ENCODE results near the gene LRRC14B.

Gene LRRC14B

GRCh38 chr5:184471-184870 is 6.8 kb upstream of the LRRC14B start:
- Histone ChIP-seq H3K4me1 (ENCODE audit: control insufficient read depth in 1 of 2, insufficient read depth in 1 of 2, low read depth in 1 of 2, low read length in 1 of 2) (peaks cover 0 to 6% of the 10 kb centered on the region in 2 experiments), H3K4me3 (ENCODE audit: low read depth in 1 of 2, low read length in 1 of 2) (no peak overlapping the region), H3K27me3 (peaks cover 18% of the 10 kb centered on the region), H3K9me3 (no peaks in the 10 kb centered on the region), H3K36me3 (no peaks in the 10 kb centered on the region), H3K27ac (no peak overlapping the region)
- no peak for TF ChIP-seq CTCF (IDR thresholded peaks at IDR 0.05)

GRCh38 chr5:185095-186070 is 5.9 kb upstream of the LRRC14B start:
- Histone ChIP-seq H3K9me3 (no peaks in the 10 kb centered on the region), H3K27me3 (peaks cover 27% of the 10 kb centered on the region), H3K27ac (no peak overlapping the region), H3K4me3 (ENCODE audit: low read depth in 1 of 2, low read length in 1 of 2) (no peak overlapping the region), H3K36me3 (no peaks in the 10 kb centered on the region), H3K4me1 (ENCODE audit: control insufficient read depth in 1 of 2, insufficient read depth in 1 of 2, low read depth in 1 of 2, low read length in 1 of 2) (peaks cover 0 to 6% of the 10 kb centered on the region in 2 experiments)
- TF ChIP-seq CTCF (IDR thresholded peaks at IDR 0.05) = no peak

GRCh38 chr5:186091-187041 is 4.9 kb upstream of the LRRC14B start:
- no peak for TF ChIP-seq CTCF (IDR thresholded peaks at IDR 0.05)
- H3K9me3 ChIP-seq = no peaks in the 10 kb centered on the region
- peaks cover 0 to 6% of the 10 kb centered on the region in 2 experiments for H3K4me1 ChIP-seq (ENCODE audit: control insufficient read depth in 1 of 2, insufficient read depth in 1 of 2, low read depth in 1 of 2, low read length in 1 of 2)
- H3K36me3 ChIP-seq = no peaks in the 10 kb centered on the region
- H3K27me3 ChIP-seq = peaks cover 36% of the 10 kb centered on the region
- H3K27ac ChIP-seq = no peak overlapping the region
- H3K4me3 ChIP-seq (ENCODE audit: low read depth in 1 of 2, low read length in 1 of 2) = no peak overlapping the region

GRCh38 chr5:187042-187431 is 4.3 kb upstream of the LRRC14B start:
- peaks cover 43% of the 10 kb centered on the region for H3K27me3 ChIP-seq
- H3K9me3 ChIP-seq = no peaks in the 10 kb centered on the region
- H3K27ac ChIP-seq = no peak overlapping the region
- no peak overlapping the region for H3K4me3 ChIP-seq (ENCODE audit: low read depth in 1 of 2, low read length in 1 of 2)
- no peak for TF ChIP-seq CTCF (IDR thresholded peaks at IDR 0.05)
- peaks cover 0 to 6% of the 10 kb centered on the region in 2 experiments for H3K4me1 ChIP-seq (ENCODE audit: control insufficient read depth in 1 of 2, insufficient read depth in 1 of 2, low read depth in 1 of 2, low read length in 1 of 2)
- H3K36me3 ChIP-seq = no peaks in the 10 kb centered on the region

- peaks cover 51% of the 10 kb centered on the region for H3K27me3 ChIP-seq
- H3K27ac ChIP-seq = no peak overlapping the region
- H3K4me1 ChIP-seq (ENCODE audit: control insufficient read depth in 1 of 2, insufficient read depth in 1 of 2, low read depth in 1 of 2, low read length in 1 of 2) = peaks cover 0 to 6% of the 10 kb centered on the region in 2 experiments
- no peak for TF ChIP-seq CTCF (IDR thresholded peaks at IDR 0.05)
- H3K4me3 ChIP-seq (ENCODE audit: low read depth in 1 of 2, low read length in 1 of 2) = no peak overlapping the region
- no peaks in the 10 kb centered on the region for H3K9me3 ChIP-seq
- H3K36me3 ChIP-seq = no peaks in the 10 kb centered on the region
Observed at GRCh38 chr5:187617-188451, 3.5 kb upstream of the LRRC14B start.
